ENCODE results near the gene PIK3R3.

- TF ChIP-seq CTCF (IDR thresholded peaks at IDR 0.05) (no peak), POLR2A (IDR thresholded peaks at IDR 0.05) (no peak)
Observed at GRCh38 chr1:46017876-46018503, 114.4 kb downstream of the PIK3R3 start.
